NCI-H2171 treated with DMSO at 0.1 percent for 48 hours (cell line): ENCODE measurements around the gene PCYT2.

Source experiments
- DNase-seq: peaks from one replicate; lab custom pipeline; 2025; lab: John Stamatoyannopoulos, UW

PCYT2 gene

DNA sequence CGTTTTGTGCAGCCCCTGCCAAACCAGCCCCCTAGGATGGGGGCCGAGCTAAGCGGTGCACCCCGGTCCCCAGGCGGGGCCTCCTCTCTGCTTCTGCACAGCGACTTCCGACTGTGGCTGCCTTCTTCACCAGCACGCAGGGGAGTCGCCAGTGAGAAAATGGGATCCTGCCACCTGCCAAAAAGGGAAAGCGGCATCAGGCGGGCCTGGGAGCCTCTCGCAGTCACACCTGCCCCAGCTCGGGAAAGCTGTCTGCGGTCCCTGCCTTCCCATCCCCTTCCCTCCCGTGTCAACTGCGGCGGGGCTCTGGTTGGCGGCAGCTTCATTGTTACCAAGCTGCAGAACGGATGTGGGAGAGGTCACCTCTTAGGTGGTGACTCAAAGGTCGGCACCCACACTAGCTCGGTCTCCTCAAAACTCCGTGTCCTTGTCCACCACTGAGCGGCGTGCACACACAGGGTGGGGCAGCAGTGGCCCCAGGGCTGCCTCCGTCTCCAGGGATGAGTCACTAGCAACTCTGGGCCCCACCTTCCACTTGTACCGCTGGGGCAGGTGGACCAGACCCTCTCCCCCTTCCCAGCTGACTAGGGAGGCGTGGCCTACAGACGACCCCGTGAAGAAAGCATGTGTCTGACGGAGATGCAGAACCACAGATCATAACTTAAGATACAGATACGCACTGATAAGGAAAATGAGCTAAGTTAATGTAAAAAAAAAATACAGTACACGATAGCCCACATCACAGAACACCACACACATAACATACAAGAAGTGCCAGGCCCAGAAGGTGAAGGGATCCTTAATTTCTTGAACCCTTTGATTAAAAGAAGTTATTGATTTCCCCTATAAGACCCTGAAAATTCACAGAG, 1.5 kb upstream of the PCYT2 start:
- DNase-seq: no peak

GRCh38 chr17:81911969-81912368, 770 bp upstream of the PCYT2 start:
- DNase-seq: no peak

GRCh38 chr17:81910840-81911276, 341 bp downstream of the PCYT2 start:
- DNase-seq: no peak

DNA sequence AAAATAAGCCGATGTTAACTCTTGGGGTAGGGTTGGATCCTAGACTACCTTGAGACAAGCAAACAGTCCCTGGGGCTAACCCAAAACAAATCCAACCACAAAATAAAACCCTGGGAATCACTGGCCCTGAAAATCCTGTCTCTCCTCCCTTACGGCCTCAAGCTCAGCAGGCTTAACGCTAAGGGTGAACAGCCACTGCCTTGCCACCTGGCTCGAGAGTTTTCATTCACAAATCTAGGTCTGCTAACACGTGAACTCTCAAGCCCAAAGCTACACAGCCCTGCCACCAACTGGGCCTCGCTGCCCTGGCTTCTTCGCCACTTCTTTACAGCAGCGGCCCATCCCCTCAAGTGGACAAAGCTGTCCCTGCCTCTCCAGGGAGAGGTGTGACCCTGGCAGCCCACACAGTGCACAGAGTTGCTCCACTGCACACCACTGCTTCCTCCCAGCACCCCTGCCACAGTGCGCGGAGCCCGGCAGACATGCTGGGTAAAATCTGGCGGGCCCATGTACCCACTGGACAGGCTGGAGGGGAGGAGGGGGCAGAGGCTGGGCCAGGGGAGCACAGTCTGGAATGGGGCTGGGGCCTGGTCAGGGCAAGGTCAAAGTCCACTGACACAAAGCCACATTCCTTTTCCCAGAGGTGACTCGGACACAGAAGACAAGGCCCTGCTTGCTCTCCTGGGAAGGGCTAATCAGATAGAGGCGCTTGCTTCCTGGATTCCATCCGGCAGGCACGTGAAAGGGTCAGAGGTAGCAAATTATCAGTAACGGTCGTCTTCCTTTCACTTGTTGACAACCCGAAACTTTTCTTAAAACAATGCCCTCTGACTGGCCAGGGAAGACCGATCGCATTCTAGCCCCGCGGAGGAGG, 996 bp downstream of the PCYT2 start:
- no peak for DNase-seq

DNA sequence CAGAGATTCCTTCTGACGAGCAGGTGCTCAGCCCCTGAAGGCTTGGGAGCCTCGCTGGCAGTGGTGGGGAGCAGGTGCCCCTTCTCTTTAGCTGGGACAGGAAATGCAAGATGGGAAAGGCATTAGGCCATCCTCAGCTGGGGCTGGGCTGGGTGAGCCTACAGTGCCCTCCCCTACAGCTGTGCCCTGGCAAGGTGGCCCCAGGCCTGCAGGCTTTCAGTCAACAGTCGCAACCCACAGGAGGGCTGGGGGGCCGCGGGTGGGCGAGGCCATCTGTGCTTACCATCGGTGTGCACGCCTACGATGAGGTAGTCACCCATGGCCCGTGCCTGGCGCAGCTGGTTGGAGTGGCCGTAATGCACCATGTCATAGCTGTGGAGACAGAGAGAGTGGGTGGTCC, 2.0 kb downstream of the PCYT2 start:
- no peak for DNase-seq

- DNase-seq: no peak
Observed at GRCh38 chr17:81908793-81909192, 2.4 kb downstream of the PCYT2 start.

GRCh38 chr17:81907219-81908145, 3.7 kb downstream of the PCYT2 start:
- DNase-seq: no peak

DNA sequence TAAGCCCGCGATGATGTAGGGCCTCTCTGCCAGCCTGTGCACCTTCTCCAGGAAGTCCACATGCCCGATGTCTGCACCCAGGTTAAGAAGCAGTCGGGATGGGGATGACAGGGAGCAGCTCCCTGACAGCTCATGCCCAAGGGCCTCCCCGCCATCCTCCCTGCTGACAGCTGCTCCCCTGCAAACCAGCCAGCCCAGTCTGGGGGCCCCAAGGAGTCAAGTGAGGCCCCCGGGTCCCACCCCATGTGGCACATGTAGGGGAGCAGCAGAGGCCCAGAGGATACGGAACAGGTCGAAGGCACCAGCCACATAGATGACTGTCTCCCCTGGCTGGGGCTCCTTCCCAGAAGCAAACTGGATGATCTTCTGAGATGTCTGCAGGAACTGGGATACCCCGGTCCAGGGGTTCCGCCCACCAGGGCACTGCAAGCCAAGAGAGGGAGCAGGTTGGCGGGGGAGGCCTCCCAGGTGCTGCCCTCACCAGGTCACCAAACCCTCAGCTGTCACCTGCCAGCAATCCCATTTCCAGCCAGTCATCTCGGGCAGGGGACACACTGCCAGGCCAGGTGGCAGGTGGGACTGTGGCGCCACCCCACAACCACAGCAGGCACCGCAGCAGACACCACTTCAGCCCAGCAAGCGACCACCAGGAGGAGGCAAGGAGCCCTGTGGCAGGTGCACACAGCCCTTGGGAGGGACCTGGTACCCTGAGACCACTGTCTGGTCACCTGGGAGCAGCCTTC, 4.6 kb downstream of the PCYT2 start:
- DNase-seq: no peak

- no peak for DNase-seq
Observed at GRCh38 chr17:81905993-81906392, 5.2 kb downstream of the PCYT2 start.

- DNase-seq: no peak
Observed at GRCh38 chr17:81905424-81905875, 5.7 kb downstream of the PCYT2 start.

DNA sequence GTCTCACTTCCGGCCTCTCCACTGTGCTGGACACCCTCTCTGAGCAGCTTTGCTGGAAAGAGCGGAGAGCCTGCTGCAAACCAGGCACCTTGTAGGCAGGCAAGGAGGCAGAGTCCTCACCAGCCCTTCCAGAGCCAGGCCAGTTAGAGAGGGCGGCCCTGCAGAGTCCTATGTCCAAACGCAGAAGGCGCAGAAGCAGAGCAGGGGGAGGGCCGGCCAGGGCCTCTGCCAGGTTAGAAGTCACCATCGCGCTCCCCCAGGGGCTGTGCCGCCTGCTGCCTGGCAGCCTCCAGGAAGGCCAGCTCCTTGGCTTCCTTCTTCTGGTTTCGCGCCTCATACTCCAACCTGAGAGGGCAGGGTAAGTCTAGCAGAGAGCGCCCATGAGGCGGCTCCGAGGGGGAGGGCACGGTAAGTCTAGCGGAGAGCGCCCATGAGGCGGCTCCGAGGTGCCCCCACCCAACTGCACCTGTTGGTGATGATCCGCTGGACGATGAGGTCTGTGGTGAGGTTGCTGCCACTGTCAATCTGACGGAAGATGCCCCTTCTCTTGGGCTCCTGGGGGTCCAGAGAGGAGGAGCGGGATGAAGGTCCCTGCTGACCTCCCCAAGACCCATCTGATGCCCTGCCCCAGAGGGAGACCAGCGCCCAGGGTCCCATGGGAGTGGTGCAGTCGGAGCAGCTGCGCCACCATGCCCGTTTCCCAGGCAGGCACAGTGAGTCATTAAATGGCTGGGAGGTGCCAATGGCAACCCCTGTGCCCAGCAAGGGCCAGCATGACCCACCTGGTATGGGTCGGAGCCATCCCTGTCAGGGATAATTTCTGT, 6.4 kb downstream of the PCYT2 start:
- no peak for DNase-seq

DNA sequence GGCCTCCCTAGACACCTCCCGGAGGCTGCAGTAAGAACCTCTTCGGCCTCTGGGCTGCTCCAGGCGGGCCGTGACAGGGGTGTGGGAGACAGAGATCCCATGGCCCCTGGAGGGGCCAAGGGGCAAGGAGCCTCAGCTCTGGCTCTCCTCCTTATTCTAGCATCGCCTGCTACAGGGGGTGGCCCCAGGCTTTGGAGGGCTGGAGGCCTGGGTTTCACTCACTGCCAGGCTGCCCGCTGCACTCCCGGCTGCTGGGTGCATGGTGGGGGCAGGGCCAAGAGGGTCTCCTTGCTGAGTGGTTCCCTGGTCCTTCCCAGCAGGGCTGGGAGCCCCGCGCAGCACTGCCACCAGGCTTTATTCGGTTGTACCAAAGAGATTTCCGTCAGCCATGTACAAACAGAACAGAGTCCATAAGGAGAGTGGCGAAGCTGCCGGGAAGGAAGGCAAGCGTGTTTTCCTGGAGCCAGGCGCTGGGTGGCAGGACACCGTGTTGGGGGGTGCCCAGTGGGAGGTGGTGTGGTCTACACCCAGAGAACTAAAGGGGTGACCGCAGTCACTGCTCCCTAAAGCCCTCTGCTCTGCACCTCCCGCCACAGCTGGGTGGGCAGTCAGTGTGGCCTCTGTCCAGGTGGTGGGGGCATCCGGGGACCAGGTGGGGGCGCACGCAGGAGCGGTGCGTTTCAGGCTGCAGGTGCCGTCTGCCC, 7.2 kb downstream of the PCYT2 start:
- no peak for DNase-seq

- DNase-seq: no peak
Observed at GRCh38 chr17:81903415-81903831, 7.8 kb downstream of the PCYT2 start.

DNA sequence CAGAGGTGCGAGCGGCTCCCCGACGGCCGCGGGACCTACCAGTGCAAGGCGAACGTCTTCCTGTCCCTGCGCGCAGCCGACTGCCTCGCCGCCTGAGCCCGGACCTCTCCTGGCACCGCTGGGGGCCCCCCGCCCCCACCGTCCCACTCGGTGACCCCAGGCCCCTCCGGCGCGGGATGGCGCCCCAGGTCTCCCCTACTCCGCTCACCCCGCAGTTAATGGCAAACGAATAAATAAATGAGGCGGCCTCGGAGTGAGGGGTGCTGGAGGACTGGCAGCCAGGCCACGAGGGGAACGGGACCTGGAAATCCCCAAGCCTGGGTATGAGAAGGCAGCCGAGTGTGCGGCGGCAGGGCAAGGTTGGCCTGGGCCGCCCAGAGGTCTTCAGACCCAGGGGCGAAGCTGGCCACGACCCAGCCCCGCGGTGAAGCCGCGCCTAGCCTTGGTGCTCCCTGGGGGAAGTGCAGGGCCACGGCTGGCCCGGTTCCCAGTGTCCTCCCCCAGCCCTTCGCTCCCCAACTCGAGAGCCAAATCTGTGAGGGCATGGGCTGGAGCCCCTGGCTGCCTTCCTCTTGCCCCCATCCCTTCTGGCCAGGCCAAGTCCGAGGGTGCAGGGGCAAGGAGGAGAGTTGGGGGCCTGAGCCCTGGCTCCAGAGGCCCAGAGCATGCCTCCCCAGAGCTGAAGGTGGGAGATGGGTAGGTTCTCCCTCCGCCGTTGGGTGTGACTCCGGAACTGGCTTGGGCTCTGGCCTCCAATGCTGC, 8.4 kb downstream of the PCYT2 start:
- DNase-seq: no peak

DNA sequence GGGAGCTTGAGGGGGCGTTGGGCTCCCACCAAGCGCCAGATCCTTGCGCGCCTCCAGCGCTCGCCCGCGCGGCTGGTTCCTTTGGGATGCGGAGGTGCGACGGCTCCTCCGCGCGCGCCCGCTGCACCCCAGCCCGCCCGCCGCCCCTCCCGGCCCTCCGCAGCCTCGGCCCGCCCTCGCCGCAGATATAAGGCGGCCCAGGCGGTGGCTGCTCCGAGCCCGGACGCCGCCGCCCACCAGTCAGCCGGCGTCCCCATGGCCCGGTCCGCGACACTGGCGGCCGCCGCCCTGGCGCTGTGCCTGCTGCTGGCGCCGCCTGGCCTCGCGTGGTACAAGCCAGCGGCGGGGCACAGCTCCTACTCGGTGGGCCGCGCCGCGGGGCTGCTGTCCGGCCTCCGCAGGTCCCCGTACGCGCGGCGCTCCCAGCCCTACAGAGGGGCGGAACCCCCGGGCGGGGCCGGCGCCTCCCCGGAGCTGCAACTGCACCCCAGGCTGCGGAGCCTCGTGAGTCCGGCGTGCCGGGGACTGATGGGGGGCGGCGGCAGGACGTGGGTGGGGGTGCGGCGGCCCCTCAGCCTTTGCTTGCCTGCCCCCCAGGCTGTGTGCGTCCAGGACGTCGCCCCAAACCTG, 9.1 kb downstream of the PCYT2 start, which contains the start of gene NPB:
TSS of gene NPB (plus strand) at position 216 of the 630 bp plus-strand sequence. CDS start at position 256, 40 bp downstream.
- DNase-seq: peak; percentile 10

GRCh38 chr17:81901167-81902022, 9.8 kb downstream of the PCYT2 start:
- no peak for DNase-seq

DNA sequence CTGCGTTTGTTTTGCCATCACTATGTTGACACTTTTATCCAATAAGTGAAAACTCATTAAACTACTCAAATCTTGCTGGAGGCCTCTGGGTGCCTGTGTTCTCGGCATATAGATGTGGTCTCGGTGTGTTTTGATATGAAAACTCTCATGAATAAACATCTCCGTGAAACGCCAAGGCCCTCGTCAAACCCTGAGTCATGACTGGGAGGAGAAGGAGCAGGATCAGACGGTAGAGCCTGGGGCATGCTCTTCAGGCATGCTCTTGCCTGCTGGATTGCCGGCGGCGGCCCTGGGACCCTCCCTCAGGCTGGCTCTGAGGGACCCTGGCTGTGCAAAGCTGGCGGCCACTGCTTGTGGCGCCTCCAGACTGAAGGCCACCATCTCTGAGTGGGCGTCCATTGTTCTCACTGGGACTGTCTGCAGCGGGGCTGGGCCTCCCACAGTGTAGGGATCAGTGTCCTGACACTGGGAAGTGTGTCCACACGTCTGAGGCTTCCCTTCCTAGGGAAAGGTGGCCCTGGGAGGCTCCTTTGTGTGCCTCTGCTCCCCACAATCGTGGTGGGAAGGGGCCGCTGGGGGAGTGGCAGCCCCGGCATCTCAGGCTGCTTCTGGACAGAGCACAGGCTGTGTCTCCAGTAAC, 10.9 kb downstream of the PCYT2 start:
- DNase-seq: no peak
